Ovary (tissue), 3 donors: ENCODE results near the gene TRPC4.

ENCODE experiments used
- POLR2A ChIP-seq: fragments of 450-650 bp; IDR thresholded peaks from one replicate; pipeline ENCODE4 v1.6.1; 2017; ENCODE audit warnings: antibody characterized with exemption, mild to moderate bottlenecking, moderate library complexity
- TF ChIP-seq, protein P1 (sequence below), 3 donors: fragments of 450-650 bp in 2 of 3; fragments of 200-600 bp in 1 of 3; IDR thresholded peaks; one replicate each; pipeline versions ENCODE4 v1.5.1 to v1.8.0; 2016 to 2022; ENCODE audit warnings: antibody characterized with exemption in 3 of 3, mild to moderate bottlenecking in 1 of 3
- donor health status: DM: no; HTN: no; CAD: no.

- TF ChIP-seq, protein P1, sequence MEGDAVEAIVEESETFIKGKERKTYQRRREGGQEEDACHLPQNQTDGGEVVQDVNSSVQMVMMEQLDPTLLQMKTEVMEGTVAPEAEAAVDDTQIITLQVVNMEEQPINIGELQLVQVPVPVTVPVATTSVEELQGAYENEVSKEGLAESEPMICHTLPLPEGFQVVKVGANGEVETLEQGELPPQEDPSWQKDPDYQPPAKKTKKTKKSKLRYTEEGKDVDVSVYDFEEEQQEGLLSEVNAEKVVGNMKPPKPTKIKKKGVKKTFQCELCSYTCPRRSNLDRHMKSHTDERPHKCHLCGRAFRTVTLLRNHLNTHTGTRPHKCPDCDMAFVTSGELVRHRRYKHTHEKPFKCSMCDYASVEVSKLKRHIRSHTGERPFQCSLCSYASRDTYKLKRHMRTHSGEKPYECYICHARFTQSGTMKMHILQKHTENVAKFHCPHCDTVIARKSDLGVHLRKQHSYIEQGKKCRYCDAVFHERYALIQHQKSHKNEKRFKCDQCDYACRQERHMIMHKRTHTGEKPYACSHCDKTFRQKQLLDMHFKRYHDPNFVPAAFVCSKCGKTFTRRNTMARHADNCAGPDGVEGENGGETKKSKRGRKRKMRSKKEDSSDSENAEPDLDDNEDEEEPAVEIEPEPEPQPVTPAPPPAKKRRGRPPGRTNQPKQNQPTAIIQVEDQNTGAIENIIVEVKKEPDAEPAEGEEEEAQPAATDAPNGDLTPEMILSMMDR (IDR thresholded peaks at IDR 0.05): no peak
- TF ChIP-seq POLR2A: no peak
Measured at GRCh38 chr13:37791699-37792098, 77.9 kb downstream of the TRPC4 start.
